Measurements from ENCODE around the gene EFCC1. TPM values are rescaled to one million over a fixed set of nuclear protein-coding genes. Genes with fewer than 3 reads are reported as not detected.

The EFCC1 gene
- total and polyA plus RNA-seq, 2 of the 8 experiments (the other 6 are each of a cell fraction or from before 2014, with no cell fraction given), result 0.14 to 0.37 TPM

- FAIRE-seq, result no peak
- Histone ChIP-seq H2AFZ (ENCODE audit: low read length) (peak overlapping the region; percentile 89; the same call in 1 of the 2 replicates), H2AK5ac (ENCODE audit: low read depth, low read length) (no peak overlapping the region), H2BK15ac (ENCODE audit: low read length) (no peak overlapping the region), H4K8ac (ENCODE audit: extremely low read depth, insufficient read depth, low read length) (peak overlapping the region; percentile 36), H2BK120ac (replicated peaks; ENCODE audit: low read depth, low read length) (no peak overlapping the region), H3K79me1 (ENCODE audit: low read depth, low read length) (no peaks in the 10 kb centered on the region), H3K23ac (ENCODE audit: insufficient read length) (no peak overlapping the region), H3K4me2 (ENCODE audit: insufficient read depth in 1 of 2, low read depth in 2 of 2, low read length in 2 of 2) (peak overlapping the region; percentile 68 to 72), H3K18ac (ENCODE audit: extremely low read depth, low read length) (0 out of 2 replicates have a peak overlapping the region, but pooled peaks have one; percentile 82), H3K9ac (replicated peaks in 1 of 4; ENCODE audit: extremely low read depth in 1 of 4, low read depth in 3 of 4, low read length in 3 of 4) (no peak overlapping the region), H3K23me2 (ENCODE audit: low read depth, low read length) (peaks cover 21% of the 10 kb centered on the region; the same call in 1 of the 2 replicates), H4K5ac (ENCODE audit: insufficient read length, low read depth, low read length) (no peak overlapping the region), H2BK12ac (ENCODE audit: low read depth, low read length) (peak overlapping the region; percentile 28; the same call in 1 of the 2 replicates), H3K27me3 (replicated peaks in 1 of 4; ENCODE audit: control insufficient read depth in 3 of 4, extremely low read depth in 1 of 4, insufficient read depth in 3 of 4, low read length in 3 of 4) (peaks cover 52 to 70% (median 58%) of the 10 kb centered on the region in 4 experiments), H3K27ac (ENCODE audit: low read depth, low read length) (no peak overlapping the region), H3K36me3 (ENCODE audit: control insufficient read depth in 2 of 4, insufficient read depth in 4 of 4, low read length in 3 of 4) (peaks cover 0 to 13% (median 0%) of the 10 kb centered on the region in 4 experiments; a peak in 1 of 8 replicates), H4K20me1 (replicated peaks in 1 of 2; ENCODE audit: control insufficient read depth in 1 of 2, insufficient read depth in 2 of 2, low read length in 2 of 2) (peaks cover 2 to 9% of the 10 kb centered on the region in 2 experiments), H3K9me3 (ENCODE audit: insufficient read depth in 2 of 2, low read depth in 1 of 2, low read length in 1 of 2) (no peaks in the 10 kb centered on the region), H3K4ac (replicated peaks; ENCODE audit: insufficient read length, low read depth, low read length) (no peak overlapping the region), H3K56ac (replicated peaks; ENCODE audit: insufficient read length, low read depth, low read length) (no peak overlapping the region), H2BK20ac (ENCODE audit: low read length) (no peak overlapping the region), H3K79me2 (ENCODE audit: control insufficient read depth in 1 of 2, insufficient read depth in 2 of 2, low read length in 2 of 2) (no peaks in the 10 kb centered on the region), H3K4me1 (replicated peaks in 1 of 4; ENCODE audit: control insufficient read depth in 3 of 4, insufficient read depth in 4 of 4, low read length in 3 of 4) (peaks cover 4 to 19% (median 13%) of the 10 kb centered on the region in 4 experiments), H4K91ac (replicated peaks; ENCODE audit: insufficient read length, low read length) (no peak overlapping the region), H3K4me3 (ENCODE audit: extremely low read depth in 1 of 4, insufficient read depth in 2 of 4, low read depth in 3 of 4, low read length in 4 of 4) (peak overlapping the region in 3 of 4 experiments; percentile 4 to 50 (median 24); a peak in 6 of 8 replicates), H3K14ac (ENCODE audit: insufficient read length) (no peak overlapping the region), H2BK5ac (ENCODE audit: low read depth, low read length) (no peak overlapping the region)
- 10% methylated on average over 47 of the region's 55 CpGs; no CpG with 5 or more reads in 1 of the 2 experiments for WGBS, 2 experiments (ENCODE audit: extremely low coverage in 1 of 2, insufficient coverage in 1 of 2, insufficient read length in 1 of 2, insufficient replicate concordance in 2 of 2, low coverage in 1 of 2, low lambda C conversion rate in 2 of 2, missing lambda C conversion rate in 1 of 2)
- DNase-seq (ENCODE audit: low read depth in 1 of 2, low spot score in 2 of 2), result no peak
- ChIA-PET POLR2A (ENCODE audit: partially characterized antibody) (interaction anchor here (0.7 to 4.4 kb wide), 4 partner anchors 9 to 24 kb away, joined by 3 to 13 read pairs (median 4); partner anchors contain the start of gene CFAP92), CTCF (ENCODE audit: partially characterized antibody) (interaction anchor here (0.8 to 6.0 kb wide), 8 partner anchors 9 to 115 kb away, joined by 3 to 40 read pairs (median 5); partner anchors contain the start of gene CFAP92)
- TF ChIP-seq RFX5 (IDR thresholded peaks at IDR 0.05; ENCODE audit: borderline replicate concordance, low read depth, low read length), result no peak
- TF ChIP-seq CEBPB (IDR thresholded peaks at IDR 0.05; ENCODE audit: low read depth, low read length), result no peak; the same call in 1 of the 2 replicates
- TF ChIP-seq SP2 (IDR thresholded peaks at IDR 0.05; ENCODE audit: low read length), result no peak
- no peak for TF ChIP-seq BCL11A (IDR thresholded peaks at IDR 0.05; ENCODE audit: low read depth in 2 of 2, low read length in 2 of 2)
- TF ChIP-seq CHD1 (IDR thresholded peaks at IDR 0.05; ENCODE audit: low read depth, low read length), result no peak
- TF ChIP-seq FOSL1 (IDR thresholded peaks at IDR 0.05; ENCODE audit: insufficient read depth, low read depth, low read length), result 0 out of 2 replicates have a peak, but pooled peaks have one; percentile 44
- TF ChIP-seq RAD21 (IDR thresholded peaks at IDR 0.05 in 1 of 2, conservative IDR thresholded peaks at IDR 0.05 in 1 of 2; ENCODE audit: low read depth in 2 of 2, low read length in 2 of 2), result no peak; a peak in 1 of 4 replicates
- peak; percentile 83 for TF ChIP-seq KDM4A (IDR thresholded peaks at IDR 0.05; ENCODE audit: low read depth, low read length, severe bottlenecking)
- TF ChIP-seq RBBP5 (IDR thresholded peaks at IDR 0.05; ENCODE audit: borderline replicate concordance, low read depth, low read length), result no peak
- TF ChIP-seq POLR2AphosphoS5 (IDR thresholded peaks at IDR 0.05; ENCODE audit: low read depth, low read length), result no peak
- TF ChIP-seq TEAD4 (IDR thresholded peaks at IDR 0.05; ENCODE audit: low read depth, low read length), result no peak
- TF ChIP-seq BACH1 (IDR thresholded peaks at IDR 0.05; ENCODE audit: low read length), result no peak
These were observed 2.5 kb downstream of the EFCC1 start for GRCh38 chr3:129003578-129004112.
